Cardiac muscle cell (in vitro differentiated cells and primary cell): ENCODE data around the gene RHOBTB3. TPM values are rescaled to one million over a fixed set of nuclear protein-coding genes. Genes with fewer than 3 reads are reported as not detected.

Experiments used
- DNase-seq, 2 donors: peaks; one replicate each; pipeline versions ENCODE4 v3.0.0 to v3.0.0-alpha.2; 2010 to 2017; ENCODE audit warnings: low read depth in 1 of 2, low spot score in 1 of 2
- H3K27ac ChIP-seq: fragments of 200-600 bp; sonication (generic); 2 replicates; pipeline ENCODE4 v1.5.1; 2016
- H3K27me3 ChIP-seq: fragments of 200-600 bp; sonication (generic); 2 replicates; pipeline ENCODE4 v1.6.0; 2016; ENCODE audit warnings: control low read depth
- H3K36me3 ChIP-seq: fragments of 200-600 bp; sonication (generic); 2 replicates; pipeline ENCODE4 v1.5.1; 2016; ENCODE audit warnings: control low read depth
- H3K4me1 ChIP-seq: fragments of 200-600 bp; sonication (generic); 2 replicates; pipeline ENCODE4 v1.8.1; 2017; ENCODE audit warnings: low read depth, mild to moderate bottlenecking, mixed run types
- H3K4me3 ChIP-seq: fragments of 200-600 bp; sonication (generic); 2 replicates; pipeline ENCODE4 v1.5.1; 2016; ENCODE audit warnings: mild to moderate bottlenecking
- H3K9me3 ChIP-seq: fragments of 200-600 bp; sonication (generic); 2 replicates; pipeline ENCODE4 v1.5.1; 2017; ENCODE audit warnings: low read depth, mild to moderate bottlenecking, control low read depth
- CTCF ChIP-seq: IDR thresholded peaks from 2 replicates; pipeline ENCODE4 v1.5.1; 2012; ENCODE audit warnings: low read depth, mild to moderate bottlenecking, low read length
- polyA plus RNA-seq: library from polyadenylated mRNA; unstranded; fragments of >200 nt; fragmentation: Nextera tagmentation; extraction: Ambion mirVana; gene quantifications from 2 replicates; pipeline ENCODE4 v1.2.1, GENCODE V29; 2016
- total RNA-seq: library from RNA; depleted of rRNA; stranded (reverse); fragments of >200 nt; gene quantifications from 2 replicates; pipeline ENCODE4 v1.2.3, GENCODE V29; 2016

The RHOBTB3 gene
- total and polyA plus RNA-seq, 2 experiments from 2014 or later: 455 to 477 TPM

GRCh38 chr5:95801532-95801931, 70.4 kb downstream of the RHOBTB3 start:
- no peak for TF ChIP-seq CTCF
- Histone ChIP-seq H3K4me1 (peaks cover 9% of the 10 kb centered on the region), H3K36me3 (no peaks in the 10 kb centered on the region), H3K4me3 (no peak overlapping the region), H3K9me3 (no peaks in the 10 kb centered on the region), H3K27ac (peak overlapping the region; percentile 72), H3K27me3 (no peaks in the 10 kb centered on the region)
- DNase-seq: no peak

- no peak for DNase-seq
- Histone ChIP-seq H3K4me3 (no peak overlapping the region), H3K9me3 (no peaks in the 10 kb centered on the region), H3K27me3 (no peaks in the 10 kb centered on the region), H3K36me3 (no peaks in the 10 kb centered on the region), H3K4me1 (peaks cover 9% of the 10 kb centered on the region), H3K27ac (peak overlapping the region; percentile 72)
- TF ChIP-seq CTCF: no peak
Observed at GRCh38 chr5:95801961-95802360, 70.8 kb downstream of the RHOBTB3 start.

GRCh38 chr5:95803271-95804148, 72.4 kb downstream of the RHOBTB3 start:
- no peak for TF ChIP-seq CTCF
- Histone ChIP-seq H3K4me1 (peaks cover 16% of the 10 kb centered on the region), H3K4me3 (no peak overlapping the region), H3K27me3 (no peaks in the 10 kb centered on the region), H3K36me3 (no peaks in the 10 kb centered on the region), H3K9me3 (no peaks in the 10 kb centered on the region), H3K27ac (peak overlapping the region; percentile 72)
- no peak for DNase-seq

GRCh38 chr5:95804736-95805539, 73.8 kb downstream of the RHOBTB3 start:
- DNase-seq: no peak
- Histone ChIP-seq H3K27me3 (no peaks in the 10 kb centered on the region), H3K27ac (no peak overlapping the region), H3K36me3 (no peaks in the 10 kb centered on the region), H3K4me1 (peaks cover 30% of the 10 kb centered on the region), H3K9me3 (no peaks in the 10 kb centered on the region), H3K4me3 (no peak overlapping the region)
- TF ChIP-seq CTCF: no peak

GRCh38 chr5:95806687-95807086, 75.6 kb downstream of the RHOBTB3 start:
- no peak overlapping the region for H3K27ac ChIP-seq
- peaks cover 44% of the 10 kb centered on the region for H3K4me1 ChIP-seq
- H3K27me3 ChIP-seq: no peaks in the 10 kb centered on the region
- no peak for TF ChIP-seq CTCF
- DNase-seq: no peak
- no peaks in the 10 kb centered on the region for H3K9me3 ChIP-seq
- no peaks in the 10 kb centered on the region for H3K36me3 ChIP-seq
- H3K4me3 ChIP-seq: no peak overlapping the region
